Pancreas (tissue), 10 donors: ENCODE measurements around the gene PCAT7. TPM values are rescaled to one million over a fixed set of nuclear protein-coding genes. Genes with fewer than 3 reads are reported as not detected.

ENCODE experiments used
- ATAC-seq, 4 donors: fragments of 200-7000 bp; cut with Tn5 transposase; one replicate each; pipeline versions ENCODE4 v1.8.0 to v1.9.1; 2020; ENCODE audit warnings: mild to moderate bottlenecking in 4 of 4, moderate library complexity in 4 of 4
- DNase-seq, 6 donors: peaks; one replicate each; pipeline ENCODE4 v3.0.0-alpha.2; 2020
- FAIRE-seq: peaks from 2 replicates; lab custom pipeline; 2012; peaks lifted over from hg19 to GRCh38; lab: Jason Lieb, UNC
- H3K27ac ChIP-seq, 4 donors: fragments of 200-600 bp; sonication (generic); 1 replicate in 3 of 4; 2 replicates in 1 of 4; pipeline versions ENCODE4 v1.5.0 to v1.8.0; 2020
- H3K27me3 ChIP-seq, 4 donors: fragments of 200-600 bp; one replicate each; pipeline ENCODE4 v1.8.0; 2021
- H3K36me3 ChIP-seq, 3 donors: fragments of 200-600 bp; sonication (generic) in 1 of 3; one replicate each; pipeline versions ENCODE4 v1.5.0 to v1.8.0; 2020 to 2021
- H3K4me1 ChIP-seq, 3 donors: fragments of 200-600 bp; one replicate each; pipeline ENCODE4 v1.8.0; 2021
- H3K4me3 ChIP-seq, 4 donors: fragments of 200-600 bp; sonication (generic) in 2 of 4; one replicate each; pipeline versions ENCODE4 v1.5.0 to v1.8.0; 2020 to 2021
- H3K9me3 ChIP-seq, 4 donors: fragments of 200-600 bp; one replicate each; pipeline ENCODE4 v1.8.0; 2021
- CTCF ChIP-seq, 4 donors: fragments of 200-600 bp; sonication (generic) in 3 of 4; IDR thresholded peaks; one replicate each; pipeline versions ENCODE4 v1.5.0 to v1.8.0; 2021; ENCODE audit warnings: antibody characterized with exemption in 4 of 4
- WGBS, 2 donors: extraction: QIAGEN DNeasy Blood & Tissue Kit; methylation state at CpG; one replicate each; pipeline ENCODE4 v1.1.7; 2013; 5-methylcytosine and 5-hydroxymethylcytosine counted together
- intact Hi-C, 3 donors: fragments of 100-400 bp; cut with DNase I; formaldehyde crosslinking; loops; one replicate each; pipeline versions ENCODE4 v1.11.1 to v1.14.2; 2022
- polyA plus RNA-seq, 2 donors: library from polyadenylated mRNA; stranded (reverse); fragments of 200-250 nt; gene quantifications; one replicate each; pipeline ENCODE4 v1.2.3, GENCODE V29; 2013
- total RNA-seq, 6 donors: library from RNA; stranded (reverse); fragmentation: NEBNext Ultra II Directional in 4 of 6; extraction: Animal tissue kit (Norgen Biotek cat#: 25700) in 4 of 6; gene quantifications; one replicate each; pipeline versions ENCODE4 v1.2.1 to v1.2.4, GENCODE V29; 2021 to 2023
- donor health status: healthy with polysubstance abuse.
- donor health status: DM: no; HTN: no; CAD: no; lungs with moderate emphysema.
- donor health status: DM: no; HTN: no; CAD: no.
- donor health status: control.
- donor health status: control.
- donor health status: Bipolar disorder and iron deficiency.
- donor health status: DM: yes; HTN: yes; CAD: no.
- donor health status: DM: no; HTN: no; CAD: no.
- donor health status: DM: no; HTN: no; CAD: no.
- donor health status: DM: yes; HTN: yes; CAD: no.

Gene PCAT7
- total and polyA plus RNA-seq, 8 donors = 0.23 to 0.52 (median 0.31) TPM

DNA sequence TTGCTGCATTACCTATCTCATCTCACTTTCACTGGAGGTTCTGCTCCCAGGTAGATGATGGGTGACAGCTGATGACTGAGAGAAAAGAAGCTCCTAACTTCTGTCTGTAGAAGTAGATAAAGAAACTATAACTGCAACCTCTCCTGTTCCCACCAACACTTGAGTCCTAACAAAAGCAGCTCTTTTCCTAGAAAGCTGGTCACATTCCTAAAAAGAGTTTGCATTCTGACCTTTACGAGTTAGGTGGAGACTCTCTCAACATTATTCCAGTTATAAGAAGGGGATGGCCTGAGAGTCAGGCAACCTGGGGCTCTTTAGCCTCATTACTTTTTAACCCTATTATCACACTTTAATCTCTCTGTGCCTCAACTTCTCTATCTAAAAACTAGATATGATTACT is 8.9 kb upstream of the PCAT7 start:
- TF ChIP-seq CTCF (IDR thresholded peaks at IDR 0.05) = no peak
- H3K36me3 ChIP-seq = no peaks in the 10 kb centered on the region
- whole genome bisulfite sequencing, 2 donors = 70 to 80% methylated on average over 1 of the region's 1 CpG
- FAIRE-seq (no peak), DNase-seq (no peak), ATAC-seq (no peak)
- no peak overlapping the region for H3K27ac ChIP-seq
- no peaks in the 10 kb centered on the region for H3K9me3 ChIP-seq
- H3K27me3 ChIP-seq = no peaks in the 10 kb centered on the region
- intact Hi-C loops = no loop called here
- H3K4me3 ChIP-seq = no peak overlapping the region
- no peaks in the 10 kb centered on the region for H3K4me1 ChIP-seq

GRCh38 chr9:94553029-94553938 is 1.6 kb upstream of the PCAT7 start:
- no peaks in the 10 kb centered on the region for H3K27me3 ChIP-seq
- H3K4me1 ChIP-seq = no peaks in the 10 kb centered on the region
- H3K4me3 ChIP-seq = peak overlapping the region in 2 of 4 donors; percentile 49
- peak in 2 of 4 donors; percentile 20 to 40 for ATAC-seq
- no peak overlapping the region for H3K27ac ChIP-seq
- no peak for TF ChIP-seq CTCF (IDR thresholded peaks at IDR 0.05)
- intact Hi-C loops = no loop called here
- H3K36me3 ChIP-seq = no peaks in the 10 kb centered on the region
- no peak for FAIRE-seq
- peak in 2 of 6 donors; percentile 23 to 46 for DNase-seq
- no peaks in the 10 kb centered on the region for H3K9me3 ChIP-seq
- WGBS, 2 donors = 76 to 89% methylated on average over 29 of the region's 29 CpGs

- H3K27ac ChIP-seq = no peak overlapping the region
- intact Hi-C loops = no loop called here
- peak; percentile 8 to 49 (median 23) for ATAC-seq
Measured at GRCh38 chr9:94554078-94554438, 825 bp upstream of the PCAT7 start.

GRCh38 chr9:94557376-94557775 is 2.5 kb downstream of the PCAT7 start:
- Histone ChIP-seq H3K4me3 (no peak overlapping the region), H3K9me3 (no peaks in the 10 kb centered on the region), H3K27ac (no peak overlapping the region), H3K36me3 (no peaks in the 10 kb centered on the region), H3K4me1 (no peaks in the 10 kb centered on the region), H3K27me3 (no peaks in the 10 kb centered on the region)
- ATAC-seq = no peak
- 83 to 84% methylated on average over 4 of the region's 4 CpGs for WGBS, 2 donors
- TF ChIP-seq CTCF (IDR thresholded peaks at IDR 0.05) = no peak
- intact Hi-C loops = no loop called here
- DNase-seq = no peak
- no peak for FAIRE-seq

More at GRCh38 chr9:94554078-94554438, 825 bp upstream of the PCAT7 start:
- H3K27me3 ChIP-seq = no peaks in the 10 kb centered on the region
- TF ChIP-seq CTCF (IDR thresholded peaks at IDR 0.05) = no peak
- 35 to 51% methylated on average over 16 of the region's 16 CpGs for WGBS, 2 donors
- FAIRE-seq (no peak), DNase-seq (peak in 3 of 6 donors; percentile 24 to 73 (median 59))
- H3K4me1 ChIP-seq = no peaks in the 10 kb centered on the region
- no peaks in the 10 kb centered on the region for H3K9me3 ChIP-seq
- H3K36me3 ChIP-seq = no peaks in the 10 kb centered on the region
- H3K4me3 ChIP-seq = peak overlapping the region in 2 of 4 donors; percentile 49

- no peak for TF ChIP-seq CTCF (IDR thresholded peaks at IDR 0.05)
Measured at GRCh38 chr9:94560237-94560636, 5.4 kb downstream of the PCAT7 start.

More at GRCh38 chr9:94560237-94560636, 5.4 kb downstream of the PCAT7 start:
- Histone ChIP-seq H3K4me3 (no peak overlapping the region), H3K36me3 (no peaks in the 10 kb centered on the region), H3K9me3 (no peaks in the 10 kb centered on the region), H3K27me3 (no peaks in the 10 kb centered on the region), H3K4me1 (no peaks in the 10 kb centered on the region), H3K27ac (no peak overlapping the region)
- WGBS, 2 donors = 87 to 89% methylated on average over 6 of the region's 6 CpGs
- intact Hi-C loops = no loop called here
- ATAC-seq = no peak
- peak; percentile 29 for FAIRE-seq
- DNase-seq = no peak
